Fibroblast of skin of right biceps (primary cell): Measurements from ENCODE around the gene KRTAP10-11.
"Not testable (repeated sequence)": the region's sequence is repeated elsewhere in the genome, so short reads cannot be mapped to it uniquely, and the experiment has no call there.

Experiments used
- DNase-seq: peaks from one replicate; pipeline ENCODE4 v3.0.0-alpha.2; 2013

The KRTAP10-11 gene

GRCh38 chr21:44615466-44615865, 30.7 kb upstream of the KRTAP10-11 start:
- no peak for DNase-seq

GRCh38 chr21:44615911-44616590, 30.2 kb upstream of the KRTAP10-11 start:
- no peak for DNase-seq

- no peak for DNase-seq
These were observed 29.7 kb upstream of the KRTAP10-11 start for GRCh38 chr21:44616591-44616926.

DNA sequence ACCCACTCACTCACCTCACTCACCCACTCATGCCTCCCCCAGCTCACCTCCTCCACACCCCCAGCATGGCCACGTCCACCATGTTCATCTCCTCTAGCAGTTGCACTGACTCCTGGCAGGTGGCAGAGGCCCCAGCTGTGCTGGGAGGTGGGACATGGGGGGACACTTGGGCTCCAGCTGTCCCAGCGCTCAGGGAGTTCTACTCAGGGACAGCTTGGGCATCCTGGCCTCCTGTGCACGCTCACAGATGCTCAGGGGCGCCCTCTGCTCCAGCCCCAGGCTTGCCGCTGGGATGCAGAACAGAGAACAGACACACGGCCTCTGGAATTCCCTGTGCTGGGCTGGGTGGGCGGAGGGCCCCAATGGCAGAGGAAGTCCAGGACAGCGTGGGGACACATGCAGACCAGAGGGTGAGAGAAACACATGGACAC, 29.1 kb upstream of the KRTAP10-11 start:
- DNase-seq, result no peak

DNA sequence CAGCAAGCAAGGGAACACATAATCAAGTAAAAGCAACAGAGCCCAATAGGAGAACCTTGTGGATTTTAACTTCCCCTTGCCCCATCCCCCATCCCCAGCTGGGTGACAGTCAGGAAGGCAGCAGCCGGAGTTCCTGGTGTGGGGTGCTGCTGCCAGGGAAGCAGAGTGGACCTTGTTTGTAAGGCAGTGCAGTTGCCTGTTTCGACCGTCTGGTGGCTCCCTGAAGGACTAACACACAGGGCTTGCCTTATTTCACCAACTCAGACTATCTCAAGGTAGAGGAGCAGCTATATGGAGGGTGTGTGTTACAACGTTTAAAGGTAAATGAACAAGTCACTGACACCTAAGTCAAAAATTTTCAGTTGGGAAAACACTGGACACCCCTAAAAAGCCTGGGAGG, 27.7 kb upstream of the KRTAP10-11 start:
- no peak for DNase-seq

DNA sequence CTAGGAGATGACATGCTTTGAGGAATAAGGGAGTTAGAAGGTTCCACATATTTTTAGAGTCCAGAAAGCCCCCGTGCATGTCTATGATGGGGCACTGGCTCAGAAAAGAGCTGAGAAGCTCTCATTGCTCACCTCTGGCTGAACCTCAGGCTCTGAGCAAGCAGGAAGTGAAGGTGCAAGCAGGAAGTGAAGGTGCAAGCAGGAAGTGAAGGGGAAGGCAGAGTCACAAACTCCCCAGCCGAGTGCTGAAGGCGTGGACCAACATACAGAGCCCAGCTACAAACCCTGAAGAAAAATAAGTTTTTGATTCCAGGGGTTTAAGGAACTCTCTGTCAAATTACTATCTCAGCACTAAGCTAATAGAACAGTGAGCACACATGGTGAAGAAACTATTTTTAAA, 27.3 kb upstream of the KRTAP10-11 start:
- no peak for DNase-seq

GRCh38 chr21:44619886-44620285, 26.3 kb upstream of the KRTAP10-11 start:
- DNase-seq, result no peak

GRCh38 chr21:44623575-44623974, 22.6 kb upstream of the KRTAP10-11 start:
- DNase-seq, result no peak

GRCh38 chr21:44625756-44626155, 20.5 kb upstream of the KRTAP10-11 start:
- no peak for DNase-seq

DNA sequence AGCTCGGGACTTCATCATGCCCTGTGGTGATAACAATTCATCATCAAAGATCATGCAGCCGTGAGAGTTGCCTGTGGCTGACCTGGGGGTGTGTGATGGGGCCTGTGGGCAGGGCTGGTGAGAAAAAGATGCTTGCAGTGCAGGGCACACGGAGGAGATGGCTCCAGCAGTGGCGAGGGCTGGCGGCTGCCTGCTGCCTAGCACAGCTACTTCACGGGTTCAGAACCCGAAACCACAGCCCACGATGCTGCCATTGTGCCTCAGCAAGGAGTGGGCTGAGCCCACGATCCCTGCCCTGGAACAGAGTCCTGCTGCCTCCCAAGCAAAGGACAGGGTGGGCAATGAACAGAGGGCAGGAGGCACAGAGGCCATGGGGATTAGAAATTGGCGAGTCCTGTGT, 20.0 kb upstream of the KRTAP10-11 start:
- DNase-seq, result no peak

DNA sequence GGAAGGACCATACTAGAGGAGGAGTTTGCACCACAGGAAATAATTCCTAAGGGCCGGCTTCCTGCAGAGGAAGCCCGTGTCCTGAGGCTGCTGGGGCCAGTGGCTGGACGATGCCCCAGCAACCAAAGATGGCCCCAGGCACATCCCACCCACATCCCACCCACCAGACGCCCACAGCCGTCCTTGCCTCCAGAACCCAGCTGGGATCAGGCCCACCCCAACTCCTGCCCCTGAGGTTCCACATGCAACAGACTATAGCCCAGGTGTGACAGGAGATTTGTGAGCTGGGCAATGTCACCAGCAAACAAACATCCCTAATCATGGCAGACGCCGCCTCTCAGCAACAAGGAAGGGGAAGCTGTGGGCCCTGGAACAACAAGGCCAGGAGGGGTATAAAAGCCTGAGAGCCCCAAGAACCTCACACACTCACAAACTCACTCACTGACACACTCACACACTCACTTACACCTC, 19.5 kb upstream of the KRTAP10-11 start, which contains the start of gene KRTAP10-9:
Gene KRTAP10-9 (plus strand): TSS at position 421 of the 471 bp plus-strand sequence. CDS start 79 bp downstream, outside the sequence.
- DNase-seq, result no peak

GRCh38 chr21:44627181-44627822, 18.9 kb upstream of the KRTAP10-11 start:
- not testable (repeated sequence) for DNase-seq

GRCh38 chr21:44627831-44628233, 18.4 kb upstream of the KRTAP10-11 start:
- not testable (repeated sequence) for DNase-seq

DNA sequence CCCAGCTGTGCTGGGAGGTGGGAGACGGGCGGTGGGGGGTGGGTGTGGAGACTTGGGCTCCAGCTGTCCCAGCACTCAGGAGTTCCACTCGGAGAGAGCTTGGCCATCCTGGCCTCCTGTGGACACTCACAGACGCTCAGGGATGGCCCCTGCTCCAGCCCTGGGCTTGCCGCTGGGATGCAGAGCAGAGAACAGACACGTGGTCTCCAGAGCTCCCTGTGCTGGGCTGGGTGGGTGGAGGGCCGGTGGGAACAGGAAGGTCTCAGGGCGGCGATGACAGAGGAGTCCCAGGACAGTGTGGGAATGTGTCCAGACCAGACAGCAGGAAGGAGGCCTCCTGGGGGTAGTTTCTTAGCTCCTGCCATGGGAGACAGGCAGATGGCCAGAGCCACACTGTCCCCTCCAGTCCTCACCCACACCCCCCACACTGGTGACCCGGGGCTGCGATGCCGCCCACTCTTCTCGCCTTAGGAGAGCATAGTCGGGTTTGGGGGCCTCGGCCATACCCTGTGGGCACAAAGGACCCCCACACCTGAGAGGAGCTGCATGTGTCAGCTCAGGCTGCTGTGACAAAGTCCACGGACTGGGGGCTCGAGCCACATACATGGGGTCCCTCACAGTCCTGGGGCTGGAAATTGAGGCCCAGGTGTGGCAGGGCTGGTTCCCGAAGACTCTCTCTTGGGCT, 17.4 kb upstream of the KRTAP10-11 start:
- DNase-seq, result no peak

DNA sequence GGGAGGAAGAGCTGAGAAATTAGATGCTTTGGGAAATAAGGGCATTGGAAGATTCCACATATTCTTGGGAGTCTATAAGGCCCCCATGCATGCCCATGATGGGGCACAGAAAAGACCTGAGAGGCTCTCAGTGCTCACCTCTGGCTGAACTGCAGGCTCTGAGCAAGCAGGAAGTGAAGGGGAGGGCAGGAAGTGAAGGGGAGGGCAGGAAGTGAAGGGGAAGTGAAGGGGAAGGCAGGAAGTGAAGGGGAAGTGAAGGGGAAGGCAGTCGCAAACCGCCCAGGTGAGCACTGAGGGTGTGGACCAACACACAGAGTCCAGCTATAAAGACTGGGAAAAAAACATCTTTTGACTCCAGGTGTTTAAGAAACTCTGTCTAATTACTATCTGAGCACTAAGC, 15.8 kb upstream of the KRTAP10-11 start:
- no peak for DNase-seq

DNA sequence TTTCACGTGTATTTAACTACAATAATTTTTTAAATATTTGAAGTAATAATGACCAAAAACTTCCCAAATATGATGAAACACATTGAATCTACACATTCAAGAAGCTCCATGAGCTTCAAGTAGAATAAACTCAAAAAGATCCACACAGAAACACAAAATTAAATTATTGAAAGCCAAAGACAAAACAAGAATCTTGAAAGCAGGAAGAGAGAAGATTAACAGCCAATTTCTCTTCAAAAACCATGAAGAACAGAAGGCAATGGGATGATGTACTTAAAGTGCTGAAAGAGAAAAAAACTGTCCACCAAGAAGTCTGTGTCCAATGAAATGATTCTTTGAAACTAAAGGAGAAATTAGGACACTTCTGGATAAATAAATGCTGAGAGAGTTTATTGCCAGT, 14.1 kb upstream of the KRTAP10-11 start:
- DNase-seq, result no peak

DNA sequence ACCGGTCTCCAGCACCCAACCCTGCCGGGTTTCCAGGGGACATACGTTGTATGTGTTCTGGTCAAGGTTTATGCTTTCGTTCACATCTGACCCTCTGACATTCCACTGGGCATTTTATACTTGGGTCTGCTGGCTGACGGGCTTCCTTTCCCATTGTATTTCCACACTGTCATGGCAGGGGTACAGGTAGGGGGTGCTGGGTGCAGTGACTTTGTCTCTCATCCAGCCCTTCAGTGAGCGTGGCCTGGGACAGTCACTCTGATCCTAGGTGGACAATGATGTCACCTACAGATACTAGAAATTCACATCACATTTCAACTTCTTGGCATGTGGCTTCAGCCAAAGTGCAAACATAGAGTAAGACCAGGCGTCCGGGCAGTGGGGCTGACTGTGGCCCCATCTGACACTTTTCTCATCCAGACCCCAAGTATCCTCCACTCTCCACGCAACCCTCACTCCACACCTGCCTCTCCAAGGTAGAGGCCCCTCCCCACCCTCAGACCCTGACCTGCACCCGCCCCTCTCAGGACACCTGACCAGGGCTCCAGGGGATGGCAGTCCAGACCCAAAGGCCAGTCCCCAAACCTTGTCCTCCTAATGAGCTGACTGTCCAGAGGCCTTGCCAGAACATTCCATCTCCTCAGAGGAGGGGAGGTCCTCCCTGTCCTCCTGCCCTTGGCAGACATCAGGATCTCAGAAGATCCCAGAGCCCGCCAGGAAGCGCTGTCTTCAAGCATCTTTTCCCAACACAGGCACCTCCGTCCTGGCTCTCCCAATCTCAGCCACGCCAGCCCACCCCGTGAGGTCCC, 9.8 kb upstream of the KRTAP10-11 start:
- DNase-seq, result no peak

DNA sequence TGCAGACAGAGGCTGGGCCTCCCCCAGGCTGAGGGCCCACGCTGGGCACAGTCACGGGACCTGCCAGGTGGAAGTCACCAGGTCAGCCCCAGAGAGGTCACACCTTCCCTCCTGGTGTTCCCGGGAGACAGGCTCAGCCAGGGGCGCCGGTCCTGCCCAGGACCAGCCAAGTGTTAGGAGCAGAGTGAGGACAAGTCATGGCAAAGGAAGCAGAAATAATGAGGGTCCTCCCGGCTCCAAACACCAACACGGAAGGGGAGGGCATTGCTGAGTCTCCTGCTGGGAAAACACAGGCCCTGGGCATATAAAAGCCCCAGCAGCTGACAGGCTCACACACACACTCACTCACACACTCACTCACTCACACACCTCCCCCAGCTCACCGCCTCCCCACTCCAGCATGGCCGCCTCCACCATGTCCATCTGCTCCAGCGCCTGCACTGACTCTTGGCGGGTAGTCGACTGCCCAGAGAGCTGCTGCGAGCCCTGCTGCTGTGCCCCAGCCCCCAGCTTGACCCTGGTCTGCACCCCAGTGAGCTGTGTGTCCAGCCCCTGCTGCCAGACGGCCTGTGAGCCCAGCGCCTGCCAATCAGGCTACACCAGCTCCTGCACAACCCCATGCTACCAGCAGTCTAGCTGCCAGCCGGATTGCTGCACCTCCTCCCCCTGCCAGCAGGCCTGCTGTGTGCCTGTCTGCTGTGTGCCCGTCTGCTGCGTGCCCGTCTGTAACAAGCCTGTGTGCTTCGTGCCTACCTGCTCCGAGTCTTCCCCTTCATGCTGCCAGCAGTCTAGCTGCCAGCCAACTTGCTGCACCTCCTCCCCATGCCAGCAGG, 9.0 kb upstream of the KRTAP10-11 start, which contains the start of gene KRTAP10-10:
Gene KRTAP10-10 (plus strand): TSS at position 339 of the 833 bp plus-strand sequence. CDS start 62 bp downstream, at position 401.
- no peak for DNase-seq

- not testable (repeated sequence) for DNase-seq
These were observed 8.3 kb upstream of the KRTAP10-11 start for GRCh38 chr21:44637851-44638348.

DNA sequence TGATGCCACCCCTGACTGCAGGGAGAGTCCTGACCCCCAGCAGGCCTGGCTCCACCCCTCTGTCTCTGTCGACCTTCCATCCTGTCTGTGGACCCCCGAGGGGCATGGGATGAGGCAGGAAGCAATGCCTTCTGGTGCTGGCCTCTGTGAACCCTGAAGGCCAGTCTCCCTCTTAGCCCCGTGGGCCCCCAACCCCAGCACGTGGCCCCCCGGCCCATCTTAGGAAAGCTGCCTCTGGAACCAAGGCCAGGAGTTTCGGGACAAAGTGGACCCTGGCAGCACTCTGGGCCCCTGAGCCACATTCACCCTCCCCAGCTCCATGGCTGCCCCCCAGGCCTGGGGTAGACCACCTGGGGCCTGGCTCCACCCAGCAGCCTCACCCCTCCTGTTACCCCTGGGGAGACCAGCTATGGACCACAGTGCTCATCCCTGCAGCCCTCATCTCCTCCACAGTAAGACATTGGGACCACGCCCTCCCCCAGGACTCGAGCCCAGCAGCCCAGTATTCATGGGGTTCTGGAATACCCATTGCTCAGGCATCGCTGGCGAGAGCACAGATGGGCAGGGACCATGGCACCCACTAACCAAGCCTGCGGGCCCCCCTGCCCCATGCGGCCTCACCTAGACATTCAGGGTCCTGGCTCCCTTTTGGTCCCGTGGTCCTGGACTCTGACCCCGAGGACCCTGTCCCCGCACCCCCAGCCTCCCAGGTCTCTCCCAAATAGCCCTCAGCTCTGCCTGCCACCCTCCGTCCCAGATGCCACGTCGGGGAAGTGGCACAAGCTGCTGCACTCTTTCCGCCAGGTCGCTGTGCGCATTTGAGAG, 7.5 kb upstream of the KRTAP10-11 start:
- DNase-seq, result not testable (repeated sequence)

DNA sequence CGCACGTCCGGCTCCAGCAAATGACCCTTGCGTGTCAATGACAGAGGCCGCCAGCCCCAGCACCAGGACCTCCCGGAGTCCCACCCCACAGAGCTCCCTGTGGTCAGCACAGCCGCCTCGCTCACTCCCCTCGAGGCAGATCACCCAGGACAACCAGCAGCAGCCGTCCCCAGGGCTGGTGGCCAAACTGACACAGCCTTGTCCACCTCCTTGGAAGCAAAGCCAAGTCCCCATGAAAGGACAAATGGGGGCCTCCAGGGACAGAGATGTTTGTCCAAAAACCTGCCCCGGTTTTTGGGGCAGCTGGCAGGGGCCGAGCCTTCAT, 6.9 kb upstream of the KRTAP10-11 start:
- no peak for DNase-seq
